Ovary (tissue), 3 donors: ENCODE measurements around the gene MED6.

Source experiments
- EP300 ChIP-seq: sonication (generic); formaldehyde crosslinking; IDR thresholded peaks from one replicate; pipeline ENCODE4 v1.6.1; 2017; ENCODE audit warnings: antibody characterized with exemption
- POLR2A ChIP-seq: fragments of 450-650 bp; IDR thresholded peaks from one replicate; pipeline ENCODE4 v1.6.1; 2017; ENCODE audit warnings: antibody characterized with exemption, mild to moderate bottlenecking, moderate library complexity
- TF ChIP-seq, protein P1 (sequence below), 3 donors: fragments of 450-650 bp in 2 of 3; fragments of 200-600 bp in 1 of 3; IDR thresholded peaks; one replicate each; pipeline versions ENCODE4 v1.5.1 to v1.8.0; 2016 to 2022; ENCODE audit warnings: antibody characterized with exemption in 3 of 3, mild to moderate bottlenecking in 1 of 3
- donor health status: DM: no; HTN: no; CAD: no.

DNA sequence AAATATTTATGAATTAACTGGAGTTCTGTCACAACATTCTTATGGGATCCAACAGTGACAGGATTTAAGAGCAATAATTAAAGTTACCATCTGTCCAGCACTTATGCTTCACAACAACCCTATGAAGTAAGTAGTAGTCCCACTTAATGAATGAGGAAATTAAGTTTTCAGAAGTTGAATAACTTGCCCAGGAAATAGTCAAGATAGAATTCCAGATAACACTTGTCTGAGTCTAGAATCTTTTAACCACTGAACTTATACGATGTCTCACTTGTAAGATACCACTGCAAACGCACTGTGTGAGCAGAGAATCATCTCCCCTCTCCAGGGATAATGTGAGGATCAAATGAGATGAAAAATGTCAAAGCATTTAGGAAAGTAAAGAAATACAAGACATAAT is 38.0 kb upstream of the MED6 start:
- TF ChIP-seq POLR2A (no peak), EP300 (no peak)
- TF ChIP-seq, protein P1, sequence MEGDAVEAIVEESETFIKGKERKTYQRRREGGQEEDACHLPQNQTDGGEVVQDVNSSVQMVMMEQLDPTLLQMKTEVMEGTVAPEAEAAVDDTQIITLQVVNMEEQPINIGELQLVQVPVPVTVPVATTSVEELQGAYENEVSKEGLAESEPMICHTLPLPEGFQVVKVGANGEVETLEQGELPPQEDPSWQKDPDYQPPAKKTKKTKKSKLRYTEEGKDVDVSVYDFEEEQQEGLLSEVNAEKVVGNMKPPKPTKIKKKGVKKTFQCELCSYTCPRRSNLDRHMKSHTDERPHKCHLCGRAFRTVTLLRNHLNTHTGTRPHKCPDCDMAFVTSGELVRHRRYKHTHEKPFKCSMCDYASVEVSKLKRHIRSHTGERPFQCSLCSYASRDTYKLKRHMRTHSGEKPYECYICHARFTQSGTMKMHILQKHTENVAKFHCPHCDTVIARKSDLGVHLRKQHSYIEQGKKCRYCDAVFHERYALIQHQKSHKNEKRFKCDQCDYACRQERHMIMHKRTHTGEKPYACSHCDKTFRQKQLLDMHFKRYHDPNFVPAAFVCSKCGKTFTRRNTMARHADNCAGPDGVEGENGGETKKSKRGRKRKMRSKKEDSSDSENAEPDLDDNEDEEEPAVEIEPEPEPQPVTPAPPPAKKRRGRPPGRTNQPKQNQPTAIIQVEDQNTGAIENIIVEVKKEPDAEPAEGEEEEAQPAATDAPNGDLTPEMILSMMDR (IDR thresholded peaks at IDR 0.05), result no peak
